Stimulated activated memory B cell treated with anti-CD40 and anti-IgM and Interleukin-4, amounts not matched to agents 10 μg/mL and 1 μg/mL and 100 μg/mL, for 72 hours (primary cell): ENCODE measurements around the gene TIMM23.
"Not testable (repeated sequence)": the region's sequence is repeated elsewhere in the genome, so short reads cannot be mapped to it uniquely, and the experiment has no call there.

Source experiments
- ATAC-seq: fragments of 150-1000 bp; cut with Tn5 transposase; 2 replicates; pipeline ENCODE4 v1.10.0; 2021
- H3K27ac Mint-ChIP-seq: one replicate; pipeline ENCODE4 v1.8.0; 2022; ENCODE audit warnings: mild to moderate bottlenecking, mixed read lengths
- H3K27me3 Mint-ChIP-seq: one replicate; pipeline ENCODE4 v1.8.0; 2022; ENCODE audit warnings: mixed read lengths
- H3K36me3 Mint-ChIP-seq: one replicate; pipeline ENCODE4 v1.8.0; 2022; ENCODE audit warnings: mixed read lengths
- H3K4me1 Mint-ChIP-seq: one replicate; pipeline ENCODE4 v1.8.0; 2022; ENCODE audit warnings: mixed read lengths
- H3K4me3 Mint-ChIP-seq: one replicate; pipeline ENCODE4 v1.8.0; 2022; ENCODE audit warnings: mild to moderate bottlenecking, moderate library complexity, mixed read lengths
- H3K9me3 Mint-ChIP-seq: one replicate; pipeline ENCODE4 v1.8.0; 2022; ENCODE audit warnings: mixed read lengths

Gene TIMM23

GRCh38 chr10:45972106-45972812 lies at the start of gene TIMM23:
Gene TIMM23, plus strand, starts transcription at chr10:45972489. Its CDS starts 136 bp downstream, at chr10:45972625.
- H3K4me1 Mint-ChIP-seq: peaks cover 42% of the 10 kb centered on the region
- H3K27me3 Mint-ChIP-seq, H3K9me3 Mint-ChIP-seq, H3K36me3 Mint-ChIP-seq: not testable (repeated sequence)
- H3K27ac Mint-ChIP-seq: peak within 1 kb of the TSS; percentile 89
- H3K4me3 Mint-ChIP-seq: peak within 1 kb of the TSS; percentile 97
- ATAC-seq: peak; percentile 96

GRCh38 chr10:45926790-45927189 lies 45.5 kb upstream of the TIMM23 start:
- not testable (repeated sequence) for H3K27me3 Mint-ChIP-seq

GRCh38 chr10:45931305-45931704 lies 41.0 kb upstream of the TIMM23 start:
- H3K4me1 Mint-ChIP-seq, H3K4me3 Mint-ChIP-seq, H3K9me3 Mint-ChIP-seq, H3K27ac Mint-ChIP-seq, ATAC-seq, H3K27me3 Mint-ChIP-seq: not testable (repeated sequence)
- peaks cover 28% of the 10 kb centered on the region for H3K36me3 Mint-ChIP-seq

More at GRCh38 chr10:45926790-45927189, 45.5 kb upstream of the TIMM23 start:
- not testable (repeated sequence) for ATAC-seq, H3K27ac Mint-ChIP-seq, H3K9me3 Mint-ChIP-seq, H3K4me3 Mint-ChIP-seq, H3K4me1 Mint-ChIP-seq
- peaks cover 12% of the 10 kb centered on the region for H3K36me3 Mint-ChIP-seq

- not testable (repeated sequence) for H3K27me3 Mint-ChIP-seq, H3K4me3 Mint-ChIP-seq, H3K27ac Mint-ChIP-seq, H3K4me1 Mint-ChIP-seq, H3K9me3 Mint-ChIP-seq, ATAC-seq
- peaks cover 15% of the 10 kb centered on the region for H3K36me3 Mint-ChIP-seq
Observed at GRCh38 chr10:45934788-45935187, 37.5 kb upstream of the TIMM23 start.

GRCh38 chr10:45939176-45939697 lies 33.1 kb upstream of the TIMM23 start:
- H3K27ac Mint-ChIP-seq, H3K27me3 Mint-ChIP-seq, H3K9me3 Mint-ChIP-seq, ATAC-seq, H3K4me3 Mint-ChIP-seq, H3K4me1 Mint-ChIP-seq: not testable (repeated sequence)
- H3K36me3 Mint-ChIP-seq: peaks cover 16% of the 10 kb centered on the region

GRCh38 chr10:45941196-45941595 lies 31.1 kb upstream of the TIMM23 start:
- H3K4me1 Mint-ChIP-seq, H3K4me3 Mint-ChIP-seq, H3K27ac Mint-ChIP-seq, H3K36me3 Mint-ChIP-seq, H3K9me3 Mint-ChIP-seq, ATAC-seq, H3K27me3 Mint-ChIP-seq: not testable (repeated sequence)

GRCh38 chr10:45945476-45945875 lies 26.8 kb upstream of the TIMM23 start:
- H3K4me1 Mint-ChIP-seq, H3K9me3 Mint-ChIP-seq, H3K4me3 Mint-ChIP-seq, ATAC-seq, H3K27ac Mint-ChIP-seq, H3K27me3 Mint-ChIP-seq: not testable (repeated sequence)
- H3K36me3 Mint-ChIP-seq: peaks cover 11% of the 10 kb centered on the region

- H3K27ac Mint-ChIP-seq, H3K4me1 Mint-ChIP-seq, H3K4me3 Mint-ChIP-seq, ATAC-seq, H3K27me3 Mint-ChIP-seq, H3K9me3 Mint-ChIP-seq: not testable (repeated sequence)
- H3K36me3 Mint-ChIP-seq: peaks cover 11% of the 10 kb centered on the region
Observed at GRCh38 chr10:45947363-45947762, 24.9 kb upstream of the TIMM23 start.

- H3K4me3 Mint-ChIP-seq, H3K4me1 Mint-ChIP-seq, H3K9me3 Mint-ChIP-seq, H3K27me3 Mint-ChIP-seq, H3K27ac Mint-ChIP-seq, ATAC-seq: not testable (repeated sequence)
- peaks cover 15% of the 10 kb centered on the region for H3K36me3 Mint-ChIP-seq
Observed at GRCh38 chr10:45948801-45949200, 23.5 kb upstream of the TIMM23 start.

- not testable (repeated sequence) for H3K4me1 Mint-ChIP-seq, H3K9me3 Mint-ChIP-seq, H3K27ac Mint-ChIP-seq, H3K4me3 Mint-ChIP-seq, ATAC-seq, H3K27me3 Mint-ChIP-seq
- peaks cover 11% of the 10 kb centered on the region for H3K36me3 Mint-ChIP-seq
Observed at GRCh38 chr10:45954367-45954766, 17.9 kb upstream of the TIMM23 start.

- H3K4me3 Mint-ChIP-seq: not testable (repeated sequence)
Observed at GRCh38 chr10:45956634-45957033, 15.7 kb upstream of the TIMM23 start.

GRCh38 chr10:45957928-45958327 lies 14.4 kb upstream of the TIMM23 start:
- H3K27me3 Mint-ChIP-seq, H3K4me1 Mint-ChIP-seq, ATAC-seq, H3K4me3 Mint-ChIP-seq, H3K27ac Mint-ChIP-seq, H3K9me3 Mint-ChIP-seq: not testable (repeated sequence)
- peaks cover 11% of the 10 kb centered on the region for H3K36me3 Mint-ChIP-seq

More at GRCh38 chr10:45956634-45957033, 15.7 kb upstream of the TIMM23 start:
- H3K9me3 Mint-ChIP-seq, H3K4me1 Mint-ChIP-seq, H3K27ac Mint-ChIP-seq, H3K27me3 Mint-ChIP-seq, ATAC-seq: not testable (repeated sequence)
- peaks cover 11% of the 10 kb centered on the region for H3K36me3 Mint-ChIP-seq

- not testable (repeated sequence) for H3K27ac Mint-ChIP-seq, H3K4me3 Mint-ChIP-seq, ATAC-seq
Observed at GRCh38 chr10:45962686-45963452, 9.4 kb upstream of the TIMM23 start.

GRCh38 chr10:45971019-45971418 lies 1.3 kb upstream of the TIMM23 start:
- peaks cover 50% of the 10 kb centered on the region for H3K4me1 Mint-ChIP-seq

More at GRCh38 chr10:45962686-45963452, 9.4 kb upstream of the TIMM23 start:
- not testable (repeated sequence) for H3K27me3 Mint-ChIP-seq, H3K36me3 Mint-ChIP-seq, H3K4me1 Mint-ChIP-seq, H3K9me3 Mint-ChIP-seq

GRCh38 chr10:45971742-45972105 lies 565 bp upstream of the TIMM23 start:
- ATAC-seq: peak; percentile 65
- H3K4me3 Mint-ChIP-seq: peak overlapping the region; percentile 97
- peaks cover 46% of the 10 kb centered on the region for H3K4me1 Mint-ChIP-seq
- H3K27me3 Mint-ChIP-seq, H3K36me3 Mint-ChIP-seq, H3K9me3 Mint-ChIP-seq: not testable (repeated sequence)
- peak overlapping the region; percentile 89 for H3K27ac Mint-ChIP-seq

More at GRCh38 chr10:45971019-45971418, 1.3 kb upstream of the TIMM23 start:
- not testable (repeated sequence) for H3K9me3 Mint-ChIP-seq, ATAC-seq, H3K27me3 Mint-ChIP-seq, H3K27ac Mint-ChIP-seq, H3K36me3 Mint-ChIP-seq
- peak overlapping the region; percentile 97 for H3K4me3 Mint-ChIP-seq

GRCh38 chr10:45972813-45973169 lies 502 bp downstream of the TIMM23 start:
- not testable (repeated sequence) for H3K27me3 Mint-ChIP-seq, H3K9me3 Mint-ChIP-seq, H3K36me3 Mint-ChIP-seq
- ATAC-seq: peak; percentile 5
- Mint-ChIP-seq H3K4me1 (peaks cover 42% of the 10 kb centered on the region), H3K4me3 (peak overlapping the region; percentile 97), H3K27ac (peak overlapping the region; percentile 89)
